PC-3 (cell line): ENCODE data around the gene TBL3. TPM values are rescaled to one million over a fixed set of nuclear protein-coding genes. Genes with fewer than 3 reads are reported as not detected.

Source experiments
- ATAC-seq: fragments of 200-7000 bp; cut with Tn5 transposase; 2 replicates; pipeline ENCODE4 v1.9.1; 2020; ENCODE audit warnings: mild to moderate bottlenecking, moderate library complexity
- BruUV-seq: library from RNA; stranded (reverse); fragments of 400-500 nt; replicated peaks from 2 replicates; lab custom pipeline; 2021; lab: Mats Ljungman, UMichigan
- CTCF ChIA-PET: fragments of 300-600 bp; sonication (Branson Sonifier 250); formaldehyde crosslinking; loops from one replicate; lab custom pipeline; 2022; ENCODE audit warnings: antibody characterized with exemption; lab: Charles Lee
- POLR2A ChIA-PET: fragments of 300-600 bp; sonication (Branson Sonifier 250); formaldehyde crosslinking; loops from one replicate; lab custom pipeline; 2022; ENCODE audit warnings: antibody characterized with exemption; ENCODE audit not compliant: unreplicated experiment; lab: Charles Lee
- DNase-seq: peaks from one replicate; pipeline ENCODE4 v3.0.0-alpha.2; 2015
- H2AFZ ChIP-seq: fragments of 300-600 bp; sonication (generic); 2 replicates; pipeline ENCODE4 v1.6.0; 2016; ENCODE audit warnings: antibody characterized with exemption, low read length
- H3F3A ChIP-seq: fragments of 300-600 bp; sonication (generic); one replicate; pipeline ENCODE4 v1.6.0; 2017; ENCODE audit warnings: antibody characterized with exemption, low read length, control low read depth, mild to moderate bottlenecking; ENCODE audit not compliant: unreplicated experiment
- H3K27ac ChIP-seq: fragments of 300-600 bp; sonication (generic); 2 replicates; pipeline ENCODE4 v1.5.1; 2016; ENCODE audit warnings: mild to moderate bottlenecking, low read length
- H3K27me3 ChIP-seq: fragments of 300-600 bp; sonication (generic); 2 replicates; pipeline ENCODE4 v1.6.1; 2016; ENCODE audit warnings: low read length, mixed read lengths
- H3K36me3 ChIP-seq: fragments of 300-600 bp; sonication (generic); 2 replicates; pipeline ENCODE4 v1.6.1; 2016; ENCODE audit warnings: low read depth, mixed run types, low read length, mixed read lengths
- H3K4me1 ChIP-seq: fragments of 300-600 bp; sonication (generic); 2 replicates; pipeline ENCODE4 v1.5.1; 2016; ENCODE audit warnings: low read length; ENCODE audit not compliant: insufficient read depth
- H3K4me2 ChIP-seq: fragments of 300-600 bp; sonication (generic); 2 replicates; pipeline ENCODE4 v1.6.0; 2016; ENCODE audit warnings: low read length
- H3K4me3 ChIP-seq: fragments of 300-600 bp; sonication (generic); 2 replicates; pipeline ENCODE4 v1.5.1; 2016; ENCODE audit warnings: mild to moderate bottlenecking, low read length, mixed read lengths
- H3K79me2 ChIP-seq: fragments of 300-600 bp; sonication (generic); 2 replicates; pipeline ENCODE4 v1.6.1; 2017; ENCODE audit warnings: low read length, mixed read lengths
- H3K9ac ChIP-seq: fragments of 300-600 bp; sonication (generic); 2 replicates; pipeline ENCODE4 v1.6.0; 2016; ENCODE audit warnings: mild to moderate bottlenecking, low read length
- H3K9me2 ChIP-seq: fragments of 300-600 bp; sonication (generic); replicated peaks from 2 replicates; pipeline ENCODE4 v1.6.1; 2016; ENCODE audit warnings: mixed run types, low read length, mixed read lengths
- H3K9me3 ChIP-seq: fragments of 300-600 bp; sonication (generic); 2 replicates; pipeline ENCODE4 v1.6.1; 2016; ENCODE audit warnings: low read length, mixed read lengths
- H4K20me1 ChIP-seq: fragments of 300-600 bp; sonication (generic); 2 replicates; pipeline ENCODE4 v1.6.1; 2016; ENCODE audit warnings: low read length, mixed read lengths
- CTCF ChIP-seq: fragments of 300-600 bp; sonication (generic); conservative IDR thresholded peaks from 2 replicates; pipeline ENCODE4 v1.5.1; 2017; ENCODE audit warnings: antibody characterized with exemption, low read depth, mild to moderate bottlenecking, low read length
- EZH2 ChIP-seq: fragments of 300-600 bp; sonication (generic); IDR thresholded peaks from one replicate; pipeline ENCODE4 v1.6.1; 2017; ENCODE audit warnings: antibody characterized with exemption, mild to moderate bottlenecking, low read length; ENCODE audit not compliant: unreplicated experiment
- EZH2phosphoT487 ChIP-seq: fragments of 300-600 bp; sonication (generic); IDR thresholded peaks from 2 replicates; pipeline ENCODE4 v1.6.1; 2018; ENCODE audit warnings: mild to moderate bottlenecking, antibody characterized with exemption, low read length, borderline replicate concordance
- intact Hi-C: fragments of 100-400 bp; cut with micrococcal nuclease; formaldehyde crosslinking; loops from 2 replicates; pipeline ENCODE4 v1.9.0; 2023
- total RNA-seq: library from RNA; depleted of rRNA; stranded (reverse); fragments of >200 nt; gene quantifications from 2 replicates; pipeline ENCODE4 v1.2.3, GENCODE V29; 2014

The TBL3 gene
- total RNA-seq, 1 experiment from 2014 or later, result 71.5 TPM

GRCh38 chr16:2008631-2009163 lies 36.8 kb downstream of the TBL3 start:
- H3K27me3 ChIP-seq, result no peaks in the 10 kb centered on the region
- ATAC-seq (no peak), DNase-seq (peak; percentile 22)
- intact Hi-C loops, result no loop called here
- ChIA-PET POLR2A (interaction anchor here (0.6 kb wide), 1 partner anchor 14 kb away, joined by 9 read pairs; no protein-coding TSS in a partner anchor), CTCF (interaction anchor here (1.3 kb wide), 1 partner anchor 14 kb away, joined by 20 read pairs; no protein-coding TSS in a partner anchor)
- peak overlapping the region; percentile 64 for H3K27ac ChIP-seq
- TF ChIP-seq CTCF (no peak), EZH2 (no peak), EZH2phosphoT487 (no peak)
- no peaks in the 10 kb centered on the region for H3F3A ChIP-seq
- peaks cover 3% of the 10 kb centered on the region; the same call in 1 of the 2 replicates for H3K36me3 ChIP-seq
- peak overlapping the region; percentile 91 for H3K4me2 ChIP-seq
- H3K79me2 ChIP-seq, result peaks cover 65% of the 10 kb centered on the region
- H3K9me2 ChIP-seq, result no peaks in the 10 kb centered on the region
- peaks cover 25% of the 10 kb centered on the region for H3K4me1 ChIP-seq
- H3K4me3 ChIP-seq, result peak overlapping the region; percentile 94
- no peak overlapping the region for H2AFZ ChIP-seq
- H3K9ac ChIP-seq, result peak overlapping the region; percentile 97
- H4K20me1 ChIP-seq, result peaks cover 27% of the 10 kb centered on the region
- no TSS peak for BruUV-seq
- no peaks in the 10 kb centered on the region for H3K9me3 ChIP-seq

- H4K20me1 ChIP-seq, result peaks cover 24% of the 10 kb centered on the region
- H3K9me3 ChIP-seq, result no peaks in the 10 kb centered on the region
- POLR2A ChIA-PET, result no interaction called here
- H3F3A ChIP-seq, result no peaks in the 10 kb centered on the region
- peak overlapping the region; percentile 94 for H3K4me3 ChIP-seq
- CTCF ChIA-PET, result no interaction called here
- peak overlapping the region; percentile 97 for H3K9ac ChIP-seq
- no peaks in the 10 kb centered on the region for H3K27me3 ChIP-seq
- peak; percentile 3; the same call in 1 of the 2 replicates for ATAC-seq
- H3K4me2 ChIP-seq, result peak overlapping the region; percentile 91
- H3K27ac ChIP-seq, result peak overlapping the region; percentile 64
- BruUV-seq, result no TSS peak
- H3K36me3 ChIP-seq, result peaks cover 3% of the 10 kb centered on the region; the same call in 1 of the 2 replicates
- H2AFZ ChIP-seq, result no peak overlapping the region
- DNase-seq, result no peak
- TF ChIP-seq EZH2, result no peak
- no peak for TF ChIP-seq EZH2phosphoT487
- no peak for TF ChIP-seq CTCF
- H3K9me2 ChIP-seq, result no peaks in the 10 kb centered on the region
- peaks cover 25% of the 10 kb centered on the region for H3K4me1 ChIP-seq
- intact Hi-C loops, result no loop called here
- H3K79me2 ChIP-seq, result peaks cover 61% of the 10 kb centered on the region
Measured at GRCh38 chr16:2009164-2009711, 37.4 kb downstream of the TBL3 start.
